Medulla oblongata (tissue), 1 donor: ENCODE data around the gene WAS.
A peak's percentile ranks its signal among the peaks of the same experiment; 100 is the strongest.
"Not testable (repeated sequence)": the region's sequence is repeated elsewhere in the genome, so short reads cannot be mapped to it uniquely, and the experiment has no call there.

ENCODE experiments used
- DNase-seq: peaks from one replicate; pipeline ENCODE4 v3.0.0-alpha.2; 2015; ENCODE audit errors: extremely low spot score

Gene WAS

GRCh38 chrX:48683411-48683982, at the start of gene WAS:
TSS of gene WAS (plus strand) at chrX:48683799. CDS start at chrX:48683854, 55 bp downstream.
- DNase-seq: peak; percentile 58

GRCh38 chrX:48636301-48636700, 47.3 kb upstream of the WAS start:
- no peak for DNase-seq

GRCh38 chrX:48636776-48637175, 46.8 kb upstream of the WAS start:
- no peak for DNase-seq

GRCh38 chrX:48645669-48646068, 37.9 kb upstream of the WAS start:
- DNase-seq: no peak

- DNase-seq: peak; percentile 82
Measured at GRCh38 chrX:48648336-48648751, 35.3 kb upstream of the WAS start.

- DNase-seq: no peak
Measured at GRCh38 chrX:48649102-48649501, 34.5 kb upstream of the WAS start.

GRCh38 chrX:48652055-48652579, 31.5 kb upstream of the WAS start:
- not testable (repeated sequence) for DNase-seq

- not testable (repeated sequence) for DNase-seq
Measured at GRCh38 chrX:48654746-48655145, 28.9 kb upstream of the WAS start.

- DNase-seq: not testable (repeated sequence)
Measured at GRCh38 chrX:48659686-48660085, 23.9 kb upstream of the WAS start.

- DNase-seq: no peak
Measured at GRCh38 chrX:48663241-48663640, 20.4 kb upstream of the WAS start.

GRCh38 chrX:48664156-48664555, 19.4 kb upstream of the WAS start:
- DNase-seq: no peak

GRCh38 chrX:48665991-48666390, 17.6 kb upstream of the WAS start:
- no peak for DNase-seq

GRCh38 chrX:48666649-48667048, 16.9 kb upstream of the WAS start:
- no peak for DNase-seq

- no peak for DNase-seq
Measured at GRCh38 chrX:48667509-48667908, 16.1 kb upstream of the WAS start.

- DNase-seq: not testable (repeated sequence)
Measured at GRCh38 chrX:48668187-48668586, 15.4 kb upstream of the WAS start.

- DNase-seq: peak; percentile 91
Measured at GRCh38 chrX:48676106-48676892, 7.3 kb upstream of the WAS start.

- DNase-seq: no peak
Measured at GRCh38 chrX:48676893-48677270, 6.7 kb upstream of the WAS start.

GRCh38 chrX:48677516-48677915, 6.1 kb upstream of the WAS start:
- DNase-seq: no peak

GRCh38 chrX:48680467-48680866, 3.1 kb upstream of the WAS start:
- peak; percentile 34 for DNase-seq

GRCh38 chrX:48680925-48681324, 2.7 kb upstream of the WAS start:
- not testable (repeated sequence) for DNase-seq

GRCh38 chrX:48681539-48682183, 1.9 kb upstream of the WAS start:
- no peak for DNase-seq

- DNase-seq: peak; percentile 44
Measured at GRCh38 chrX:48682795-48683194, 804 bp upstream of the WAS start.

GRCh38 chrX:48684134-48684533, 535 bp downstream of the WAS start:
- no peak for DNase-seq
